Measurements from ENCODE around the gene GAL. TPM values are rescaled to one million over a fixed set of nuclear protein-coding genes. Genes with fewer than 3 reads are reported as not detected.

GAL gene
- total RNA-seq, 1 donor from 2014 or later = 15.9 TPM

GRCh38 chr11:68667511-68668500 lies 16.5 kb upstream of the GAL start:
- H3K4me3 Mint-ChIP-seq (ENCODE audit: unreplicated experiment) = no peak overlapping the region
- no peaks in the 10 kb centered on the region for H3K4me1 Mint-ChIP-seq (ENCODE audit: unreplicated experiment)
- no peak for TF ChIP-seq CTCF (IDR thresholded peaks at IDR 0.05; ENCODE audit: unreplicated experiment)
- DNase-seq (ENCODE audit: low spot score) = no peak
- no peaks in the 10 kb centered on the region for H3K36me3 Mint-ChIP-seq (ENCODE audit: low read depth, unreplicated experiment)
- no peaks in the 10 kb centered on the region for H3K9me3 Mint-ChIP-seq (ENCODE audit: unreplicated experiment)
- peaks cover 5% of the 10 kb centered on the region for H3K27me3 Mint-ChIP-seq (ENCODE audit: unreplicated experiment)
- H3K27ac Mint-ChIP-seq (ENCODE audit: unreplicated experiment) = no peak overlapping the region

- Mint-ChIP-seq H3K27me3 (ENCODE audit: unreplicated experiment) (peaks cover 5% of the 10 kb centered on the region), H3K27ac (ENCODE audit: unreplicated experiment) (no peak overlapping the region), H3K4me1 (ENCODE audit: unreplicated experiment) (no peaks in the 10 kb centered on the region), H3K4me3 (ENCODE audit: unreplicated experiment) (no peak overlapping the region), H3K9me3 (ENCODE audit: unreplicated experiment) (no peaks in the 10 kb centered on the region), H3K36me3 (ENCODE audit: low read depth, unreplicated experiment) (no peaks in the 10 kb centered on the region)
- no peak for TF ChIP-seq CTCF (IDR thresholded peaks at IDR 0.05; ENCODE audit: unreplicated experiment)
- DNase-seq (ENCODE audit: low spot score) = no peak
These were observed 14.8 kb upstream of the GAL start for GRCh38 chr11:68669301-68670090.

GRCh38 chr11:68670208-68670992 lies 13.9 kb upstream of the GAL start:
- Mint-ChIP-seq H3K9me3 (ENCODE audit: unreplicated experiment) (no peaks in the 10 kb centered on the region), H3K36me3 (ENCODE audit: low read depth, unreplicated experiment) (no peaks in the 10 kb centered on the region), H3K27me3 (ENCODE audit: unreplicated experiment) (peaks cover 5% of the 10 kb centered on the region), H3K27ac (ENCODE audit: unreplicated experiment) (no peak overlapping the region), H3K4me1 (ENCODE audit: unreplicated experiment) (no peaks in the 10 kb centered on the region), H3K4me3 (ENCODE audit: unreplicated experiment) (no peak overlapping the region)
- DNase-seq (ENCODE audit: low spot score) = no peak
- no peak for TF ChIP-seq CTCF (IDR thresholded peaks at IDR 0.05; ENCODE audit: unreplicated experiment)

GRCh38 chr11:68673306-68673945 lies 10.9 kb upstream of the GAL start:
- Mint-ChIP-seq H3K27ac (ENCODE audit: unreplicated experiment) (no peak overlapping the region), H3K4me1 (ENCODE audit: unreplicated experiment) (no peaks in the 10 kb centered on the region), H3K27me3 (ENCODE audit: unreplicated experiment) (peaks cover 2% of the 10 kb centered on the region), H3K36me3 (ENCODE audit: low read depth, unreplicated experiment) (no peaks in the 10 kb centered on the region), H3K4me3 (ENCODE audit: unreplicated experiment) (no peak overlapping the region), H3K9me3 (ENCODE audit: unreplicated experiment) (no peaks in the 10 kb centered on the region)
- TF ChIP-seq CTCF (IDR thresholded peaks at IDR 0.05; ENCODE audit: unreplicated experiment) = no peak
- DNase-seq (ENCODE audit: low spot score) = no peak

Data from endothelial cell (in vitro differentiated cells).